CD4-positive, alpha-beta T cell treated with Interleukin-15 for 1 hour (primary cell): Measurements from ENCODE around the gene COMMD4.
"Not testable (repeated sequence)": the region's sequence is repeated elsewhere in the genome, so short reads cannot be mapped to it uniquely, and the experiment has no call there.

Experiments used
- DNase-seq: peaks from one replicate; pipeline ENCODE4 v3.0.0-alpha.2; 2020

Gene COMMD4

DNA sequence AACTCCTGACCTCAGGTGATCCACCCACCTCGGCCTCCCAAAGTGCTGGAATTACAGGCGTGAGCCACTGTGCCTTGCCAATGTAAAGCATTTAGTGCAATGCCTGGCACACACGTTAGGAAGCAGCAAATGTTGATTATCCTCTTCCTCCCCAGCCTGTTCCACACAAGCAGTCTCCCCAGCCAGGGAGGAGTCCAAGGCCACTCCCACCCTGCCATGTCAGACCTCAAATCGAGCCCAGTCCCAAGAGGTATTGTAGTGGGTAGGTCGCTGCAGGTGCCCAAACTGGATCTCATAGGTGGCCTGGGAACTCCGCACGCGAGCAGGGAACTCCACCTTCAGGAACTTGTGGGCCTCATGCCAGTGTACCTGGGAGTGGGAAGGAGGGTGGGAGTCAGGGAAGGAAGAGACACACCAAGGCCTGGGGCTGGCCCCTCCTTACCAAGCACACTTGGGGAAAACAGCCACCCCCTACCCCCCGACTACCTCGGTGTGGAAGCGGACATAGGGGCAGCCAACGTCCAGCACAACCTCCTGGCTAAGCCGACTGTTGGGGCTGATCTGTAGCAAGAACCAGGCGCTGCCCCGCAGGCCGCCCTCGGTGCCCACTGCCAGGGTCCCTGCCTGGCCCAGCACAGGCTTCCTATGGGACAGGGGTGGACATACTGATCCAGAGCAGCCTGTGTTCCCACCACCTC is 22.3 kb downstream of the COMMD4 start:
- no peak for DNase-seq

DNA sequence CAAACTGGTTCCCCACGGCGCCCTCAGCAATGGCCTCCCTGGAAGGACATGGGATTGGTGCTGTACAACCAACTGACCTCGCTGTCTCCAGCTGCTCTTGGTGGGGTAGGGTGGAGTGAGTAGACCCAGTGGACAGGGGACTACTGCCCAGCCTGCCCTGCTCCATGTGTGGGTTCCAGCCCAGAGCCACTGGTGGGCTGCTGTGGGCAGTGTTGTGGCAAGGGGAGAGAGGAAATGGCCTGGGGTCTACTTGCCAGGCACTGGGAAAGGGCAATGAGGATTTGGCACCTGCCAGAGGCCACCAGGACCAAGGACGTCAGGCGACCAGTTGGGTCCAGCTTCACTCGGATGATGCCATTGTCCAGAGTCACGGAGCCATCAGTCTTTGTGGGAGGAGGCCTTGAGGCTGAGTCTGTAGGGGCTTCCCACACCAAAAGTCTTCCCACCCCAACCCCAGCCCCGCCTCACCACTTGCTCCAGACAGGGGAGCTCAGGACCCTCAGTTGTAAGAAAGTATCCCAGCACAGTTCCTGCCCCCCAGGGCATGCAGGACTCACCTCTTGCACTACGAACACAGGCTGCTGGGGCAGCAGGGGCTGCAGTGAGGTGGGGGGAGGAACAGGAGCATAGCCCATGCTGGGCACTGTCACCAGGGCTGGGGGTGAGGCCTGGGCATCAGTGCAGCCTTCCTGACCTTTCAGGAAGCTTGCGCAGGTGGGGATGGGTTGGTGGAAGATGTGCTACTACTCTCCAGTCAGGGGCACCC is 23.1 kb downstream of the COMMD4 start:
- no peak for DNase-seq

DNA sequence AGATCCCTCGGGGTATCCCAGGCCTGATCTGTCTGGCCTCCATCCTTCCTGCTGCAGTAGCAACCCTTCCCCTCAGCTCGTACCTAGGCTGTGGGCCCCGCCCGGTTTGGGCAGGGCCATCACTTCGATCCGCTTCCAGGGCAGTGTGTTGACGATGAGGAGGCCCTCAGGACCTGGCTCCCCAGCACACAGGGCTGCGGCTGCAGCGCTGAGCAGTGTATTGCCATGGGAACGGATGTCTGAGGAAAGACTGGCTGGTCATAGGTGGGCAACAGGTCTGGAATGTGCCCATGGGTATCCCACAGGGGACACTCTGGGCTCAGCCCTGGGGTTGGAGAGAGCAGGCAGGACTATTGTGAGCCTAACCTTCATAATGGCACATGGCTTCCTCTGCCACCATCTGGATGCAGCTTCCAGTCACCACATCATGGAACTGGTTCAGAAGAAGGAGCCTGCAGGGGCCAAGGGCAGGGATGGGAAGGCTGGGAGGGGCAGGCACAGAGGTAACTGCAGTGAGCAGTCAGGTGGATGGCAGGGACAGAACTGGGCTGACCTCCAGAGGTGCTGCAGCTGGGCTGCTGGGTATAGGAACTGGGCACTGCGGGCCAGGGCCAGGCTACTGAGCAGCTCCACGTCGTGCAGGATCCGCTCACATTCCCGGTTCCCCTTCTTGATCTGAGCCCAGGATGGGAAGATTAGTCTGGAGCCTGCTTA is 23.8 kb downstream of the COMMD4 start:
- DNase-seq, result no peak

DNA sequence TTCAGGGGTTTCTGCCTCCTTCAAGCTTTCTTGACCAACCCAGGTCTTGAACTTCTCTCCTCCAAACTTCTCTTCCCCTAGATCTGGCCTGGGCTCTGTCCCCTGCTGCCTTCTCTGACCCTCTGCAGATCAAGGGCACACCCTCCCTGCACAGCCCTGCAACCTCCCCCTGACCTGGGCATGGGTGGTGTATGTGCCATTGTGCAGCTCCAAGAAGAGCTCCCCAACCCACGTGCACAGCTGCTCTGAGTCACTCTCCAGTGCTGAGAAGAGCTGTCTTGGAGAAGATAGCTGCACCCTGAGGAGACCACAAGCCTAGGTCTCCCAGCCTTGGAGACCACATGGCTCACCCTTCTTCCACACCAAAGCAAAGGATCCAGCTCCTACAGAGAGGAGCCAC is 24.5 kb downstream of the COMMD4 start:
- no peak for DNase-seq

DNA sequence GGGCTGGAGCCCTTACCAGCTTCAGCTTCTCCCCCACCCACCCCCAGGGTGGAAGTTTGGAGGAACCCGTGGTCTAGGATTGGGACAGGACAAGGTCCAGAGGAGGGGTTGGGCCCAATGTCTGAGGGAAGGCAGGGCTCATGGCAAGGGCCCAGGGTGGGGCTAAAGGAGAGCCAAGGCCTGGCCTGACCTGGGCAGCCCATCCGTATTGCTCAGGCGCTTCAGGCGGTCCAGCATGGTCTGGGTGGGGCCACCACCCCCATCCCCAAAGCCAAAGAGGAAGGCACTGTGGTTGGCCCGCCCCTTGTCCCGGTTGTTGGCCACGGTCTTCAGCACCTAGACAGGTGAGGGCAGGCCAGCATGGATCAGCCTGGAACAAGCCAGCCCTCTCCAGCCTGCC is 25.0 kb downstream of the COMMD4 start:
- DNase-seq, result no peak

DNA sequence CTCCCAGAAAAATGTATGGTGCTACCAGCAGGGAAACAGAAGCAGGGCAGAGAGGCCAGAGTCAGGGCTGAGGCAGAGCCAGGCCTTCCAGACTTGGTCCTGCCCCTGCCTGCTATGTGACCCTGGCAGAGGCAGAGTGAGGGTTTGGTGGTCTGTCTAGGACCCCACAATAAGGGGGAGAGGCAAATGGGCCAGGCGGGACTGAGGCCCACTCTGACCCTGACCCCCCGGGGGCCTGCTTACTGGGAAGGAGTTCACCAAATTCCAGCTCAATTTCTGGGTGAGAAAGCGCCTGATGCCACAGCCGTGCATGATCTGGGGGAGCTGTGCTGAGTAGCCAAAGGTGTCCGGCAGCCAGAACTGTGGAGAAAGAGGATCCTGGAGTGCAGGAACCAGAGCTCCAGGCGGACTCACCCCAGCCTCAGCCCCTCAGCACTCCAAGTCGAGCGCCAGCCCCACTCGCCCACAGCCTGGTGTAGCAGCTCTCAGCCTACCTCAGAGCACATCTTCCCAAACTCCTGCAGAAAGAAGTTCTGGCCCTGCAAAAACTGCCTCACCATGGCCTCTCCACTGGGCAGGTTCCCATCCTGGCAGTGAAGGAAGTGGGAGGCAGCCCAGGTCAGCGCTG is 25.6 kb downstream of the COMMD4 start:
- DNase-seq, result no peak

DNA sequence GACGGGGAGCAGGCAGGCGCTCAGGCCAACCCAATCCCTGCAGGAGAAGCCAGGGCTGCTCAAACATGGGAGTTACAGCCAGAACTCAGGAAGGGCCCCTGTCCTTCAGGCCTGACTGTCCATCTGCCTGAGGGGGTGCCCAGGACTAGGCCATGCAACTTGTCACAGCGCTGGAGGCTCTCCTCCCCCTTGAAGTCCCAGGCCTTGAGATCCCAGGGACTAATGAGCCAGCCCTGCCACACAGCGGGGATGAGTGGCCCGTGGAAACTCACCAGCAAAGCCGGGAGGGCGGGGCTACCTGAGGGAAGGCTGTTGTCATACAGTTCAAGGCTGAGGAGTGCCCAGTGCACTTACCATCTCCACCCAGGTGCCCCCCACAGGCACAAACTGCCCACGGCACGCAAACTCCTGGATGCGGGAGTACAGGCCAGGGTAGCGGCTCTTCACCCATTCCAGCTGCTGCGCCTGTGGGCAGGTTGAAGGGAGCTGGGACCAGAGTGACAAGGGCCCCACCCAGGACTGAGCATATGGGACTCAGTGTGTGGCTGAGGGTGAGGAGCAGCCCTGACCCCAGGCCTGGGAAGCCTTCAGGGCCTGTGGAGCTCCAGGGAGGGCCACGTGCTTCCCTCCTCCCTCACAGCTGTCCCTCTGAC is 26.3 kb downstream of the COMMD4 start:
- DNase-seq, result no peak

DNA sequence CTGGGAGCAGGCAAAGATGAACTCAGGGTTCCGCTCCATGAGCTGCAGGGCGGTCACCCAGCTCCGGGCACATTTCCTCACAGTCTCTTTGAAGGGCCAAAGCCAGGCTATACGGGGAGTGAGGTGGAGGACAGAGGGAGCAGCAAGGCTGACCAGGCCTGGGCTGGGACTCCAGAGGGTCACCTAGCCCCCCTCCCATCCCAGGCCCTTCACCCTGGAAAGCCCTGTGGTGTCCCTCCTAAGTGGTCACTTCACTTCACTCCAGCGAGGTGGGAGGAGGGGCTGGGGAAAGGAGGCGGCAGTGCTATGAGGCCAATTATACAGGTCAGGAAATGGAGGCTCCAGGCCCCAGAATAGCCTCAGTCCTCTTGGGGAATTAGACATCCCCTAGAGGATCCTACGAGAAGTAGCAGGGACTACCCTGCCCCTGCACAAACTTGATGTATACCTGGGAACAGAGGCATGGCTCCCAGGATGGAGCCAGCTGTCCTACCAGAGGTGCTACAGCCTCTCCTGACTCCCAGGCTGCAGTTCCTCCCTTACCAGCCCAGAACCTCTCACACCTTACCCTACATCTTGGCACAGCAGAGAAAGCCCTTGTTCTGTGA is 26.9 kb downstream of the COMMD4 start:
- DNase-seq, result no peak

DNA sequence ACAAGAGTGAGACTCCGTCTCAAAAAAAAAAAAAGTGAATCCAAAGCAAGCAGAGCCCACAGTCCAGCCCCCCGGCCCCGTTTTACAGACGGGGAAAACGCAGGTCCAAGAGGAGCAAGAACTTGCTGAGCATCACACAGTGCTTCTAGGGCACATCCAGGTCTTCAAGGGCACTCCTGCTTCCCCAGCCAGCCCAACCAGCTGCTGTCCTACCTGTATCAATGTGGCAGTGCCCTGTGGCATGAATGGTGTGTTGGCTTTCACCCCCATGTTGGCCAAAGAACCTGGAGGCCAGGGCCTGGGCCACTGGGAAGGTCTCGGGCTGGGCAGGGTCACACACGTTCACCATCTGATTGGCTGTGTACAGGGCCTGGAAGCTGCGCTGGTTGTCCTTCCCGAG is 27.9 kb downstream of the COMMD4 start:
- no peak for DNase-seq

DNA sequence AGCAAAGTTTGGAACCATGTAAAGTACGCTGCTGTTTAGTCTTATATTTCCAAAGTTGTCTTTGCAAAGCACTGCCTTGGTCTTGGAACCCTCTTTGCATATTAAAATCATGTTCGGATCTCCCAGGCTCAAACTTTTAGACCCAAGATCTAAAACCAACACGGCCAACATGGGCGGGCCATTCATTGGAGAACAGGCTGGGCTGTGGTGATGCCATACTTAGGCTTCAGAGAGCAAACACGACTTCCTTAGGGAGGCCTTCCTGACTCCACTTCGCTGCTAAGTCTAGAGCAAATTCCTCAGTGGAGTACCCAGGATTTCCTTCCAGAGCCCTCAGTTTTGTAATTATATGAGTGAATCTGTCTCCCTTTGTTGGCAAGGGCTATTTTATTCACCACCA is 29.0 kb downstream of the COMMD4 start:
- no peak for DNase-seq

DNA sequence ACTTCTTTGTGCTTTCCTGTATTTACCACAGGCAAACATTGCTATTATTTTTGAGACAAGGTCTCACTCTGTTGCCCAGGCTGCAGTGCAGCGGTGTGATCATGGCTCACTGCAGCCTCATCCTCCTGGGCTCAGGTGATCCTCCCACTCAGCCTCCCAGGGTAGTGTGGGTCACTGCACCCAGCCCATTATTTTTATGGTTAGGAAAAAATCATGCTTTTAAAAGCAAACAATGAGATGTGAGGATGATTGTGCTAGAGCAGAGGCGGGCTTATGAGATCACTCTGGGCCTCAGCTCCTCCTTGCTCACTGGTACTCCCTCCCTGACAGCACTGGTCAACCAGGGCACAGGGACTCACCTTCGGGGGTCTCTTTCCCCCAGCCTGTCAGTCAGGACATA is 30.3 kb downstream of the COMMD4 start:
- no peak for DNase-seq

DNA sequence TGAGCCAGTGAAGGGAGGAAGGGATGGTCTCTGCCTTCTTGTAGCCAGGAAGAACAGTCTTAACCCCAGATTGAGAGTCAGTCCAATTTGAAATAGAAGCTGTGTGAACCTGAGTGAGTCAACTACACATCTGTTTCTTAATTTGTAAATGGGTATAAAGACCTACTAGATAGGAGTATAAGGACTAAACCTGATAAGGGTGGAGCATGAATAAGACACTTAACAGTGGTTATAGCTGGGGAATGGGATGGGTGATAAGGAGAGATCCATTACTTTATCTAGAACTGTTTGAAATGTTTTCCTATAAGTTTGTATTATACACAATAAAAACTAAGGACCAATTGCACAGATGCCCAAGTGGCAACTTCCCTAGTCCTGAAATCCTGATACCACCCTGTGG is 31.1 kb downstream of the COMMD4 start:
- DNase-seq, result no peak

DNA sequence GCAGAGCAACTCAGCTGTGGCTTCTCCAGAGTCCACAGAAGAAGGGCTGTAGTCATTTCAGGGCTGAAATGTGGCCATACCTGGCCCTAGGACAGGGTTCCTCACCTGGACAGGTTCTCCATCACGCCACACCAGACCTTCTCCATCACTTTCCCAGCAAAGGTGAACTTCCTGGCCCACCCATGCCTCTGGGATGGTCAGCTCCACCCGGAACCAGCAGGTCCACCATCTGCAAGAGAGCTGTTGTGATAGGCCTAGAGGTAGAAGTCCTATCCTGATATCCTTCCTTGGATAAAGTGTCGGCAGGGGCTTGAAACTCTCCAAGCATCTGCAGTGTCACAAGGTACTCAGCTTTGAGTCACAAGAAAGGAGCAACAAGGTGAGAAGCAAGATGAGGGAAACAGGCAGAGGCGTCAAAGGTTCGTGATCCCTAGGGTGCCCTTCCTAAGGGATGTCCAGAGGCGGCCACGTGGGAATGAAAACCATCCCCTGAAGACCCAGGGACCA is 31.6 kb downstream of the COMMD4 start:
- no peak for DNase-seq

DNA sequence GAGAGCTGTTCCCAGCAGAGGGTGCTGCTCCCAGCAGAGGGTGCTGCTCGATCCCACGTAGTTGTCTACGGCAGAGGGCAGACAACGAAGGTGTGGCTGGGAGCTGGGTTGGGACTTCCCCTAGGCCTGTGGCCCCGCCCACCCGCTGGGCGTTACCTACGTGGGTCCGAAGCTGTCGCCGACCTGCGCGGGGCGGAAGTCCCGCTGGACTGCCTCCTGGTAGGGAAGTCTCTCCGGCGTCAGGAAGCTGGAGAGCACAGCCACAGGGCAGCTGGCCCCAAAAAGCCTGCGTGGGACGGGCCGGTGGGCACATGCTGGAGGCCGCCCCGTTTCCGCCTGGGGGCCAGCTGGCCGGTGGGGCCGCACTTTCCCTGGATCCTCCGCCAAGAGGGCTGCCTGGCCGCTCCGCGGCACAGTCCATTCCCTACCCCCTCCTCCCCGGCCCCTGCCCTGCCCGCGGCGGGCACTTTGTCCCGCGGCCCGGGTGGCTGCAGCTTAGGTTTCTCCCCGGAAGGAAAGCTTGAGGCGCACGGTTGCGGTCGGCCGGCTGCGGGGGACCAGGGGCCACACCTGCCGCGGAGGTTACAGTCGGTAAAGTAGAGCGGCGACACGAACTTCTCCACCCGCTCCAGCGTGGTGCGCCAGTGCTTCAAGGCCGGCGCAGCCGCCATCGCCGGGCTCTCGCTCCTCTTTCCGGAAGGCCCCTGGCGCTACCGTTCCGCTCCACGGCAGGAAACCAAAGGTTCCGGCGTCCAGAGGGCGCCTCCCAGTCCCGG is 32.2 kb downstream of the COMMD4 start, which contains the start of gene MAN2C1:
TSS of gene MAN2C1 (minus strand) at position 695 of the 776 bp plus-strand sequence. CDS start at position 671, 24 bp downstream.
- DNase-seq, result peak; percentile 94

DNA sequence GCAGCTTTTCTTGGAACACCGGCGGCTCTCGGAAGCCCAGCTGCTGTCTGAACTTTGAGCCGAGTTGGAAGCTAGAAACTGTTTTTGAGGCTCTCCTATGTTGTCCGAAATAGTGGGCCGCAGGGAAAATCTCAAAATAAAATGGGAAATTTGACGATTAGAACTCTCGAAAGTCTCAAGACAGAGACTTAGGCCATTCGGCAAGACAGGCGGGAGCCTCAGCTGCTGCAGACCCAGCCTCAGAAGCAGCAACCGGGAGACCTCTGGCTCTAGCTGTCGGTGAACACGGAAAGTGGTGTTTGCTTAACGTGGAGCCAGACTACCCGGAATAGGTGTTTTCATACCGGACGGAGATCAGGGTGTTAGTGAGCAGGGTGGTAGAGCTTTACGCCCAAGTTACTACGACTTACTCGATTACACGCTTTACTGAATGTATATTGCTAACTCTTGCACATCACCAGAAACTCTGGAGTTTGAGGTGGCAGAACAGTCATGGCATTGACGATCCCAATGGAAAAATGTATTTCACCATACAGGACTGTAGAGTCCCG is 32.9 kb downstream of the COMMD4 start:
- no peak for DNase-seq

DNA sequence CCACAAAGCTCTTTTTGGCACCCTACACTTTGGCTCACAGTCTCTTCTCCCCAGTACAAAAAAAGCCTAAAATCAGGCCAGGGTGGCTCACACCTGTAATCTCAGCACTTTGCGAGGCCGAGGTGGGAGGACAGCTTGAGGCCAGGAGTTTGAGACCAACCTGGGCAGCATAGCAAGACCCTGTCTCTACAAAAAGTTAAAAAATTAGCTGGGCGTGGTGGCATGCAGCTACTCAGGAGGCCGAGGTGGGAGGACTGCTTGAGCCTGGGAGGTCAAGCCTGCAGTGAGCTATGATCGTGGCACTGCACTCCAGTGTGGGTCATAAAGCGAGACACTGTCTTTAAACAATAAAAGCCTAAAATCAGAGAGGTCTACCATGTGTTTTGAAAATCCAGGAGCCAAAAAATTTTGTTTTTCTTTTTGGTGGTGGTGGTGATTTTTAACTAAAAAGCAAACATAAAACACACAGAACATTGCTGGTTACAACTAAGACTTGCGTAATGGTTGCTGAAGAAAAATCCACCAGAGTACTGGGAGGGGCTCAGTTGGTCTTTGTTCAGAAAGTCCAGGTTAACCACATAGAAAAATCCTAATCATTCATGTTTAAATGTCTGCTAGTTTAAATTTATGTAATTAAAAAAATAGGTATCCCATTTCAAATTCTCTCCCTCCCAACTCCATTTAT is 34.2 kb downstream of the COMMD4 start:
- no peak for DNase-seq

DNA sequence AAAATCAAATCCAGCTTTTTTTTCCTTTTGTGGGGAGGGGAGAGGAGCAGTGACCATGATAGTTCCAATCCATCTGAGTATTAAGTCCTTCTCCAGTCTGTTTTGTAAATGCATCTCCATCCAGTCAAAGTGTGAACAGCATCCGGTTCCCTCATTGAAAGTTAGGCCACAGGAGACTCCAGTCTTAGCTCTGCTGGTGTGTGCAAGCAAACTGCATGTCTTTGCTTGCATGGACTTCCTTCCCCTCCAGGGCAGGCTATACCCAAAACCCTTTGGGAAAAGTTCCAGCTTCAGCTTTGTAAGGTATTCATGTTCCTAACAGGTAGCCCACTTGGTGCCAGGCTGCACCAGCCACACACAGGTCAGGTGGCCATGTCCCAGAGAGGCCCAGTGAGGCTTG is 35.6 kb downstream of the COMMD4 start:
- no peak for DNase-seq

DNA sequence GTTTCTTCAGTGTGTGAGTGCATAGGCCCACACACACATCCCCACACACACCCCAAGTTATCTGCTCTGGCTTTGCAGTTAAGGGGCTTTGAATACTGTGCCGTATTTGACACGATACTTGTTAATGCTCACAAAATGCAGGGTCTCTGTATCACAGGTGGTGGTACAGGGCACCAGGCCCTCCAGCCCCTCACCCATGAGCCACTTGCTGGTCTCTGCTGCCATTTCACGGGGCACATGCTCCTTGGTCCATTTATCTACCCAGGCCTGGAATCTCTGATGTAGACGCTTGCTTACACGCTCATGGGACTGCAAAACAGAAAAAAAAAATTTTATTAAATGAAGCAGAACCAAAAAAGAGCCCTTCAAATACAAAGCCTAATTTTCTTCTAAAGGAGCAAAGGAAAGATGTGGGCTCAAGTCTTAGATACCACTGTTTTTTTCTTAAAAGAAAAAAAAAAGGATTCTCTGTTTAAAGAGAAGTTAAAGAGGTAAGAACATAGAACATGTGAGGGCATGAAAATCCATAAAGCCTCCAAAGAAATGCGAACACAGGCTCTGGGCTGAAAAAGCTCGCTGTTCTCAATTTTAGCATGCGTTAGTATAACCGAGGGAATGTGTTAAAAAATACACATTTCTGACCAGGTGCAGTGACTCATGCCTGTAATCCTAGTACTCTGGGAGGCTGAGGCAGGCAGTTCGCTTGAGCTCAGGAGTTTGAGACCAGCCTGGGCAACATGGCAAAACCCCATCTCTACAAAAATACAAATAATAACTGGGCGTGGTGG is 36.2 kb downstream of the COMMD4 start:
- no peak for DNase-seq

DNA sequence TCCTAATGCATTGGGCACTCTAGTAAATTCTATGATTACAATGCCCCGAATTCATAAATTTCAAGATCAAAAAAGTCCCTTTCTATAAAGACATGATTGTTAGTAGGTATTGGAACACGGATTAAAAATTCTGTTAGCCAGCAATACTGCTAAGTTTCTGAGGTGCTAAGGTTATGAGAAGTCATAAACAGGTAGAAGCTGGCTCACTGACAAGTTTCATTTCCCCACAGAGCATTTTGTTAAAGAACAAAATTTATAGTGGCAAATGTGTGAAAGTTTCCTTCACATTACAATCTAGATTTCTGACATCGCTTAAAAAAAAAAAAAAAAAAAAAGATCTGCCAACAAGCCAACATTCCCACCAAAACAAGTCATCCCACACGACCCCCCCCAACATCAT is 44.9 kb downstream of the COMMD4 start:
- no peak for DNase-seq

DNA sequence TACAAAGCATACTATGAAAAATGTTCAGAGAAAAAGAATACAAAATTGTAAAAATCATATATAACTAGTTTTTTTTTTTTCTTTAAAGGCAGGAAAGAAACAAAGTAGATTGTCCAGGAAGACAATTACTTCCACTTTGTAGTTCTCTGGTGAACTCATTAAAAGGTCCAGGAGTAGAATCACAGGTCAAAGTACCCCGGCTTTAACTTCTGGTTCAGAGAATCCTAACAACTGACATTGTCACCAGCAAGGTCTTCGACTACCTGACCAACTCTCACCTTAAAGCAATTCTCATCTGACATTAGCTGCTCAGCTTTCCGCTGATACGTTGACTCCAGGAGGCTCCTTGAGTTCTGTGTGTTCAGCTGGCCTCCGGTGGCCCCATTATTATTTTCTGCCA is 48.1 kb downstream of the COMMD4 start:
- DNase-seq, result not testable (repeated sequence)
